GM10266 (cell line): Measurements from ENCODE around the gene AGR2.
"Not testable (repeated sequence)": the region's sequence is repeated elsewhere in the genome, so short reads cannot be mapped to it uniquely, and the experiment has no call there.

Experiments used
- DNase-seq: peaks from one replicate; pipeline ENCODE4 v3.0.0; 2012; ENCODE audit errors: extremely low spot score
- CTCF ChIP-seq: IDR thresholded peaks from 2 replicates; pipeline ENCODE4 v1.5.1; 2012; ENCODE audit warnings: mild to moderate bottlenecking, low read depth; ENCODE audit not compliant: control insufficient read depth, insufficient read depth; ENCODE audit errors: missing control alignments

Gene AGR2

GRCh38 chr7:16774986-16775385 lies 29.8 kb downstream of the AGR2 start:
- DNase-seq, result no peak
- TF ChIP-seq CTCF, result no peak

GRCh38 chr7:16774294-16774693 lies 30.5 kb downstream of the AGR2 start:
- no peak for TF ChIP-seq CTCF
- DNase-seq, result no peak

- no peak for TF ChIP-seq CTCF
- no peak for DNase-seq
Observed at GRCh38 chr7:16773884-16774283, 30.9 kb downstream of the AGR2 start.

DNA sequence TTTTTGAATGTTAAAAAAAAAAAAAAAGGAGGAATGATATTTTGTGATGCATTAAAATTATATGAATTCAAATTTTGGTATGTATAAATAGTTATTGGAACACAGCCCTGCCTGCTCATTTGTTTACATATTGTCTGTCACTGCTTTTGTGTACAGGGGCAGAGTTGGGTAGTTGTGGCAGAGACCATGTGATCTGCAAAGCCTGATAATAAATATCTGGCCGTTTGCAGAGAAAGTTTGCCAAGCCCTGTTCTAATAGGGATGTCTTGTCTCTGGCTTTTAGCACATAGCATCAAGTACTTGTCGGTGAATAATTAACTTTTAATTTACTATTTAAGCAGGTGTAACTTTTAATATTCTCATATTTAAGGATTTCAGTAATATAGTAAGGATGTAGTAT lies 31.5 kb downstream of the AGR2 start:
- no peak for DNase-seq
- no peak for TF ChIP-seq CTCF

DNA sequence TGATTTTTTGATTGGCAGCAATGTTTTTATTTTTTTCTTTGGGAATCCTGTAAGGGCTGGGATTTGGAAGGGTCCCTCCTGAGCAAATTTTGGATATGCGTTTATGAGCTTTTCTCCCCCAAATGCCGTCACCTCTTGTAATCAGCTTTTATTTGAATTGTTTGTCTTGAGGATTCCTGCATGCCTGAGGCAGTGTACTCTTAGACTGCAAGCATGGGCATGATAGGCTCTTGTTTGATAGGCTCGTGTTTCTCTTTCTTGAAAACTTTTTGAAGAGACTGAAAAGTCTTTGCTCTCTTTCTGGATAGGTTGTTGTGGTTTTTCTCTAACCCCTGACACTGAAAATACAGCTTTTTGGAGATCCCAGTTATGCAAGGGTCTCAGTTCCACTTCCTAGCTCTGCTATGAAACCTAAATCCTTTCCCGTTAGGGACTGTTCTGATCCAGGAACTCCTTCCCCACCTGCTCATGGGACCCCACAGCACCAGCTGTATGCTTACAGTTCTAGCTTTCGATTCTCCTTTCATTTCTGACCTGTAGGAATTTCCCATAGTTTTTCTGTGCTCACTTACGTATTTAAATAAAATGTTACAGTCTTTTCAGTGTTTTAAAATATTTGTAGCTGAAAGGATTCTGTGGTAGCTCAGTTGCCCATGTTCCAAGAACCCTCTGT lies 34.0 kb downstream of the AGR2 start:
- TF ChIP-seq CTCF, result no peak
- no peak for DNase-seq

GRCh38 chr7:16769994-16770393 lies 34.8 kb downstream of the AGR2 start:
- not testable (repeated sequence) for DNase-seq

DNA sequence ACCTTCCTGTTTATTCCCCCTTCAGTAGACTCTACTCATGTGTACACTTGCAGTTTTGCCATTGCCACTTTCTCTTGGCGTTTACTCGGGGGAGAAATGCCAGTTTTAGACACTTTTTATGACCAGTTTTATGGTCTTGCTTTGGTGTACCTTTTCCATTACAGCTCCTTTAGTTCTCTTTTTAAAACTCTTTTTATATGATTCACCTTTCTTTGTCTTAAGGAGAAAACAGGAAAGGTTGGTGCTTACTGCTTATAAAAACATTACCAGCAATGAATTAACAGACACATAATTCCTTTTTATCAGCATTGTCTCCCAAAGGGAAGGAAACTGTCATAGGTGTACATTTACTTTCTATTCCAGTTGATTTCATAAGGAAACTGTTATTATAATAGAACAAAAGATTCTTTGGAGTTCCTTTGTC lies 39.4 kb downstream of the AGR2 start:
- no peak for DNase-seq
- no peak for TF ChIP-seq CTCF

DNA sequence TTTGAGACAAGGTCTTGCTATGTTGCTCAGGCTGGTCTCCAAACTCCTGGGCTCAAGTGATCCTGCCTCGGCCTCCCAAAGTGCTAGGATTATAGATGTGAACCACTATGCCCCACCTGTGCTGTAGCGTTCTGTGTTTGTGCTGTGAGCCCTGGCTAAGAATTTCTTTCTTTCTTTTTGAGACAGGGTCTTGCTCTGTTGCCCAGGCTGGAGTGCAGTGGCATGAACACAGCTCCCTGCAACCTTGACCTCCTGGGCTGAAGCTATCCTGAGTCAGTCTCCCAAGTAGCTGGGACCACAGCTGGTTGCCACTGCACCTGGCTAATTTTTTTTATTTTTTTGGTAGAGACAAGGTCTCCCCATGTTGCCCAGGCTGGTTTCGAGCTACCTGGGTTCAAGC lies 39.9 kb downstream of the AGR2 start:
- no peak for TF ChIP-seq CTCF
- DNase-seq, result no peak
